GM12873 (cell line): Measurements from ENCODE around the gene ZSWIM4.
A peak's percentile ranks its signal among the peaks of the same experiment; 100 is the strongest.

ENCODE experiments used
- TF ChIP-seq, protein P1 (sequence below): IDR thresholded peaks from 2 replicates; pipeline ENCODE4 v1.5.1; 2012; ENCODE audit warnings: low read depth, mild to moderate bottlenecking, moderate library complexity, low read length, control low read depth; ENCODE audit not compliant: insufficient read depth; ENCODE audit errors: missing control alignments

Gene ZSWIM4

GRCh38 chr19:13875824-13876223, 80.6 kb downstream of the ZSWIM4 start:
- TF ChIP-seq, protein P1, sequence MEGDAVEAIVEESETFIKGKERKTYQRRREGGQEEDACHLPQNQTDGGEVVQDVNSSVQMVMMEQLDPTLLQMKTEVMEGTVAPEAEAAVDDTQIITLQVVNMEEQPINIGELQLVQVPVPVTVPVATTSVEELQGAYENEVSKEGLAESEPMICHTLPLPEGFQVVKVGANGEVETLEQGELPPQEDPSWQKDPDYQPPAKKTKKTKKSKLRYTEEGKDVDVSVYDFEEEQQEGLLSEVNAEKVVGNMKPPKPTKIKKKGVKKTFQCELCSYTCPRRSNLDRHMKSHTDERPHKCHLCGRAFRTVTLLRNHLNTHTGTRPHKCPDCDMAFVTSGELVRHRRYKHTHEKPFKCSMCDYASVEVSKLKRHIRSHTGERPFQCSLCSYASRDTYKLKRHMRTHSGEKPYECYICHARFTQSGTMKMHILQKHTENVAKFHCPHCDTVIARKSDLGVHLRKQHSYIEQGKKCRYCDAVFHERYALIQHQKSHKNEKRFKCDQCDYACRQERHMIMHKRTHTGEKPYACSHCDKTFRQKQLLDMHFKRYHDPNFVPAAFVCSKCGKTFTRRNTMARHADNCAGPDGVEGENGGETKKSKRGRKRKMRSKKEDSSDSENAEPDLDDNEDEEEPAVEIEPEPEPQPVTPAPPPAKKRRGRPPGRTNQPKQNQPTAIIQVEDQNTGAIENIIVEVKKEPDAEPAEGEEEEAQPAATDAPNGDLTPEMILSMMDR = no peak

DNA sequence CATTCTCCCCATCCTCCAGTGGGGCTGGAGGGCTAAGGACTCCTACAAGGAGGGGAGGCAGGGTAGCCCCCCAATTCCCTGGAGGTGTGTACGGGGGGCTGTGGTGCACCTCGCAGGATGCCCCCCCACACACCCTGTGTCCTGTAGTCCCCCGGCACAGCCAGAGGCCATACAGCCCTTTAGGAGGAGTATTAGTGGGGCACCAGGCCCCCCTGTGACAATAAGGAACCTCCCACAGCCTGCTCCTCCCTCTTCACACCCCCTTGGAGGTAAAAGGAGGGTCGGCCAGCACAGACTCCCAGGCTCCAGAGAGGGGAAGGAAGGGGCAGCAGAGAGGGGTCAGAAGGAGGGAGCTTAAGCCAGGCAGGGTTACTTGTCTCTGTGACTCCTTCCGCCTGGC, 81.6 kb downstream of the ZSWIM4 start, which contains the start of gene NANOS3:
TSS of gene NANOS3 (plus strand) at position 301 of the 400 bp plus-strand sequence. CDS start 115 bp downstream, outside the sequence.
- TF ChIP-seq, protein P1 = no peak

DNA sequence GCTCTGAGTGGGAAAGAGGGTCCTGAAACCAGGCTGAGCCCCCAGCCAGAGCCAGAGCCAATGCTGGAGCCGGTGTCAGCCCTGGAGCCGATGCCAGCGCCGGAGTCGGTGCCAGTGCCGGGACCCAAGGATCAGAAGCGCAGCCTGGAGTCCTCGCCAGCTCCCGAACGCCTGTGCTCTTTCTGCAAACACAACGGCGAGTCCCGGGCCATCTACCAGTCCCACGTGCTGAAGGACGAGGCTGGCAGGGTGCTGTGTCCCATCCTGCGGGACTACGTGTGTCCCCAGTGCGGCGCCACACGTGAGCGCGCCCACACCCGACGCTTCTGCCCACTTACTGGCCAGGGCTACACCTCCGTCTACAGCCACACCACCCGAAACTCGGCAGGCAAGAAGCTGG, 82.1 kb downstream of the ZSWIM4 start:
- TF ChIP-seq, protein P1 = no peak

DNA sequence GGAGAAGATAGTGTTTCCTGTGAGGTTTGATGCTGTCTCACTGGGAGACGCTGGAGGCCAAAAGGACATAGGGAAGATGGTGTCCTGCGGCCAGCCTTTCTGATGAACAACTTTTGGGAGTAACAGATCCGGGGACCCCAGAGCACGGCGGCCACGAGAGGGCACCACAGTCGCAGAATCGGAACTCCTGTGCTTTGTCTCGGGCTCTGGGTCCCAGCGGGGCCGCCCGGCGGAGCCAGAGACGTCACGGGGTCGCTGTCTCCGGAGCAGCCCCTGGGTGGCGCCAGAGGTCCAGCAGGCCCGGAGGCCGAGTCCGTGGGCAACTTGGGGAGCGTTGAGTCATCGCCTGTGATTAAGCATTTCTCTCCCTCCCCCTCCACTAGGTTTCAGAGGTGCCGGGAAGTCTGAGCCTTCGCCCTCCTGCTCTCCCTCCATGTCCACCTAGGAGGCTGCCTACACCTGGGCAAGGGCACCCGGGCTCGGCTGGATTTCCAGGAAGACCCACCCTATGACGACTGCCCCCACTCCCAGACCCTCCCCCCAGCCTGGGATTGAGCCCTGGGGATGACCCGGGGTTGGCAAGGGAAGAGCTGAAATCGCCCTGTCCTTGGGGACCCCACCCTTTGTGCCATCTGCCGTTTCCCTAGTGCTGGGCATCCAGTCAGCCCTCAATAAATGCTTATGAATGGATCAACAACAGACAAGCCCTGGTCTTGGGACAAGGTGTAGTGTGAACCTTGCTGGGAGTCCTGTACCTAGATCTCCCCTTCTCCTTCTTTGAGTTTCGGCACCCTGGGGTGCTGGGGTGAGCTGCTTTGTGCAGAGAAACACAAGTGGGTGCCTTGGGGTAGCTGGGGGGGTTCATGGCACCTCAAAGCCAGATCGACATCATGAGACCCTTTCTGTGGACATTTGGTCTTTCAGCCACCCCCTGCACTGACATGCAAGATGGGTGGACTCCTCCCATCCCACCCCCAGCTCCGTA, 85.1 kb downstream of the ZSWIM4 start:
- TF ChIP-seq, protein P1 = peak; percentile 99

GRCh38 chr19:13881251-13881691, 86.0 kb downstream of the ZSWIM4 start:
- TF ChIP-seq, protein P1 = no peak
